HG03139 (cell line): ENCODE results near the gene RALGPS2.
"Not testable (repeated sequence)": the region's sequence is repeated elsewhere in the genome, so short reads cannot be mapped to it uniquely, and the experiment has no call there.

Source experiments
- ATAC-seq: cut with Tn5 transposase; IDR thresholded peaks from one replicate; pipeline ENCODE4 v1.9.1; 2021; ENCODE audit not compliant: unreplicated experiment

Gene RALGPS2

GRCh38 chr1:178940068-178940765, 215.2 kb downstream of the RALGPS2 start:
- no peak for ATAC-seq

DNA sequence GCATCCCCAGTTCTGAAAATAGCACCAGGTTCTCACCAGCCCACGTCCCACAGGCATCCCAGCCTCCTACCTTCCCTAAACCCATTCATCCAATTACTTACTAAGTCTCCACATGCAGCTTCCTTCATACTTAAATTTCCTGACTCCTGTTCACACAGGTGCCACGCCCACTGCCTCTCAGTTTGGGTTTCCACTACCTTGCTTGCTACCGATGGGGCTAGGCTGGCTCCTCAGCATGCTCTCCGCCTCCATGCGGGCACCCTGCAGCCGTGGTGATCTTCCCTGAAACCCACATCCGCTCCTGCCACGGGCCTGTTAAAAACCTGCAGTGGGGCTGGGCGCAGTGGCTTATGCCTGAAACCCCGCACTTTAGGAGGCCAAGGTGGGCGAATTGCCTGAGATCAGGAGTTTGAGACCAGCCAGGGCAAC, 216.2 kb downstream of the RALGPS2 start:
- no peak for ATAC-seq

- ATAC-seq = no peak
These were observed 216.8 kb downstream of the RALGPS2 start for GRCh38 chr1:178941849-178942248.

GRCh38 chr1:178942285-178943198, 217.5 kb downstream of the RALGPS2 start:
- no peak for ATAC-seq

GRCh38 chr1:178944729-178945128, 219.7 kb downstream of the RALGPS2 start:
- ATAC-seq = no peak

DNA sequence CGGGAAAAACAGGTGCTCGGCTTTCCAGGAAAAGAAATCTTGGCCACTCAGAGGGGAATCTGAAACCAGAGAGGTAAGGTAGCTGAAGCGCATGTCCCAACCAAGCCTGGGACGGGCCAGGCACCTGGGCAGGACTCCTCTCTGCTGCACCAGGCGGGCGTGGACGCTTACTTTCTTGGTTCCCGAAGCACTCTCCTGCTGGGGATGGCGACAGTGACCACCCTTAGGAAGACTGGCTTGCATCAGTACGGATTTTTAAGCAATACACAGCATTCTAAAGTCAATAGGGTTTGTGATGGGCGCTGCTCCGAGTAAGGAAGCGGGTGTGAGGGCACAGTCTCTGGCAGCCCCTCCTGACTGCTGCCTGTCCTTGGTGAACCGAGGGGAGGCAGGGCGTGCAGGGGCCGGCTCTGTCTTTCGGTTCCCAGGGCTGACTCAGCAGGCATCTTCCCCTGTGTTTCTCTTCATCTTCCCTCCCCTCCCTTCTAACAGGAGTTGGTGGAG, 220.8 kb downstream of the RALGPS2 start:
- ATAC-seq = no peak

GRCh38 chr1:178946416-178946815, 221.4 kb downstream of the RALGPS2 start:
- no peak for ATAC-seq

- ATAC-seq = no peak
These were observed 222.0 kb downstream of the RALGPS2 start for GRCh38 chr1:178946855-178947676.

- ATAC-seq = no peak
These were observed 222.6 kb downstream of the RALGPS2 start for GRCh38 chr1:178947677-178947981.

- no peak for ATAC-seq
These were observed 223.6 kb downstream of the RALGPS2 start for GRCh38 chr1:178948676-178949075.

DNA sequence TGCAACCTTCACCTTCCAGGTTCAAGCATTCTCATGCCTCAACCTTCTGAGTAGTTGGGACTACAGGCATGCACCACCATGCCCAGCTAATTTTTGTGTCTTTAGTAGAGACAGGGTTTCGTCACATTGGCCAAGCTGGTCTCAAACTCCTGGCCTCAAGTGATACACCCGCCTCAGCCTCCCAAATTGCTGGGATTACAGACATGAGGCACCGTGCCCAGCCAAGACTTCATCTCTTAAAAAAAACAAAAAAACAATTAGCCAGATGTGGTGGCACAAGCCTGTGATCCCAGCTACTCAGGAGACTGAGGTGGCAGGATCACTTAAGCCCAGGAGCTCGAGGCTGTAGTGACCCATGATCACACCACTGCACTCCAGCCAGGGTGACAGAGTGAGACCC, 224.8 kb downstream of the RALGPS2 start:
- ATAC-seq = not testable (repeated sequence)

DNA sequence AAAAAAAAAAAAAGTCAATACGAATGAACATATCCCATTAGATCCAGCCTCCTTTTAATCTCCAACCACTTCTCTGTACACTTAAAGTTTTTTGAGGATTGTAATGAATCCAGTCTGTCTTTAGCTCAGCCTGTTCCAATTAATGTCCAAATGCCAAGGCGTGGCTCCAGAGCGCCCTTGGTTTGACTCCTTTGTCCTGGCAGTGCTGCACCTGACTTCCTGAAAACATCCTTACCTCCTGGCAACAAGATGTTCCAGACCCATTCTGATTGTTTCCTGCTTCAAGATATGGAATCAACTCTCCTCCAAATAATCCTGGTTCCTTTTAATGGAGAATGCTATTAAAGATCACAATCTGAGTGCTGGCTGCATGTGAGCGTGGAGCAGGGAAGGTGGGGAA, 226.6 kb downstream of the RALGPS2 start:
- no peak for ATAC-seq

GRCh38 chr1:178953034-178953433, 228.0 kb downstream of the RALGPS2 start:
- no peak for ATAC-seq

GRCh38 chr1:178953538-178954324, 228.7 kb downstream of the RALGPS2 start:
- no peak for ATAC-seq

GRCh38 chr1:178954325-178954690, 229.3 kb downstream of the RALGPS2 start:
- ATAC-seq = no peak

GRCh38 chr1:178954937-178955336, 229.9 kb downstream of the RALGPS2 start:
- no peak for ATAC-seq

GRCh38 chr1:178955391-178955954, 230.4 kb downstream of the RALGPS2 start:
- ATAC-seq = no peak

DNA sequence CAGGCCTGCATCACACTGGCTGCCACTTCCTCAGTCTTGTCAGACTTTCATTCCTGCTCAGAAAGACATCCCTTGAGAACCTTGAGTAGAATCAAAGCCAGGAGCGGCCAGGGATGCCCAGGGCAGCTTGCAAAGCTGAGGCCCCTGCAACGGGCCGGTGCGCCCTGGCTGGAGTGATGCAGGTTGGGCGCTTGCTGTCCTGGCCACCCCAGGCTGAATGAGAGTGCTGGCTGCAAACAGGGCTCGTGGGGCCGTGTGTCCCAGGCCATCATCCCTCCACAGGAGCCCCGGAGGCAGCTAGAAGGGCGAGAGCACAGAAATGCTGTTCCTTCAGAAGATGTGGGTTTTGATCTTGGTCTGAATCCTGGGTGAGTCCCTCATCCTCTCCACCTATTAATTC, 233.4 kb downstream of the RALGPS2 start:
- no peak for ATAC-seq

GRCh38 chr1:178959543-178960460, 234.8 kb downstream of the RALGPS2 start:
- no peak for ATAC-seq
